ENCODE results near the gene ADAMTS12. TPM values are rescaled to one million over a fixed set of nuclear protein-coding genes. Genes with fewer than 3 reads are reported as not detected.

Gene ADAMTS12
- total and polyA plus RNA-seq, 2 of the 8 experiments (the other 6 are each of a cell fraction or from before 2014, with no cell fraction given) = 6.4 to 12.8 TPM

- no peak for TF ChIP-seq CHD7 (IDR thresholded peaks at IDR 0.05; ENCODE audit: insufficient replicate concordance, low read length)
- no peak for TF ChIP-seq GABPA (IDR thresholded peaks at IDR 0.05; ENCODE audit: borderline replicate concordance, insufficient read depth, low read length)
- no peak for TF ChIP-seq SAP30 (IDR thresholded peaks at IDR 0.05; ENCODE audit: insufficient read depth, insufficient replicate concordance, low read length)
- no peak for TF ChIP-seq KDM4A (IDR thresholded peaks at IDR 0.05; ENCODE audit: low read depth, low read length, severe bottlenecking)
These were observed 353.6 kb downstream of the ADAMTS12 start (continued) for GRCh38 chr5:33538201-33538600.

Data from H1 (cell line).